ENCODE data around the gene FEM1C. TPM values are rescaled to one million over a fixed set of nuclear protein-coding genes. Genes with fewer than 3 reads are reported as not detected.
A peak's percentile ranks its signal among the peaks of the same experiment; 100 is the strongest.

The FEM1C gene
- total RNA-seq, 2 experiments from 2014 or later: 5.6 to 9.0 TPM

DNA sequence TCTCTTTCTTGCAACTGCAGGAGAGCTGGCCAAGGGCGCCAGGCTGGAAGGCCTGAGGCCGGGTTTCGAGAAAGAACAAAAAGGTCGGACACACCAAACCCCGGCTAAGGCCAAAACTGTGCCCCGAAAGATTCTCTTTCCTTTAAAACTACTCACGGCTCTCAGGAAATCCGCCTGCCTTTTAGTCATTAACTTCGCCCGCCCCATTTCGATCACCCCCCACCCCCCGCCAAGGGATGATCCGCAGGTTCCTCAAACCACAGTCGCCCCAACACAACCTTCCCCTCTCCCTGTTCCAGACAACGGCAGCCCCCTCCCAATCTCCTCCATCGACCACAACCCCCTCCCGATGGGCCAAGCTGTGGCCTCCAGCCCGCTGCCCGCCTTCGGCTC lies 536 bp downstream of the FEM1C start:
- BruUV-seq (replicated peaks): no TSS peak
- peak overlapping the region; percentile 92 for H3K4me2 ChIP-seq (ENCODE audit: low read length)
- H3K9me2 ChIP-seq (ENCODE audit: insufficient read depth, low read length): no peaks in the 10 kb centered on the region
- POLR2A ChIA-PET: interaction anchor here (0.6 to 2.1 kb wide), 9 partner anchors 9 to 799 kb away, joined by 3 to 10 read pairs (median 4); no protein-coding TSS in a partner anchor
- peaks cover 43% of the 10 kb centered on the region for H3K36me3 ChIP-seq (ENCODE audit: insufficient read depth, low read length)
- H3K9me3 ChIP-seq (ENCODE audit: low read length): peaks cover 13% of the 10 kb centered on the region; the same call in 1 of the 2 replicates
- intact Hi-C loops (cut with micrococcal nuclease; ENCODE audit: unreplicated experiment): loop anchor here (1.0 to 5.0 kb wide), 3 partner anchors 82 to 543 kb away; partner anchors contain the start of genes AP3S1, ATG12, COMMD10 and TMED7
- H4K20me1 ChIP-seq (ENCODE audit: insufficient read depth, low read length): peaks cover 40% of the 10 kb centered on the region
- no peak for TF ChIP-seq EZH2phosphoT487 (IDR thresholded peaks at IDR 0.05; ENCODE audit: borderline replicate concordance, low read depth, low read length)
- TF ChIP-seq, protein P1, sequence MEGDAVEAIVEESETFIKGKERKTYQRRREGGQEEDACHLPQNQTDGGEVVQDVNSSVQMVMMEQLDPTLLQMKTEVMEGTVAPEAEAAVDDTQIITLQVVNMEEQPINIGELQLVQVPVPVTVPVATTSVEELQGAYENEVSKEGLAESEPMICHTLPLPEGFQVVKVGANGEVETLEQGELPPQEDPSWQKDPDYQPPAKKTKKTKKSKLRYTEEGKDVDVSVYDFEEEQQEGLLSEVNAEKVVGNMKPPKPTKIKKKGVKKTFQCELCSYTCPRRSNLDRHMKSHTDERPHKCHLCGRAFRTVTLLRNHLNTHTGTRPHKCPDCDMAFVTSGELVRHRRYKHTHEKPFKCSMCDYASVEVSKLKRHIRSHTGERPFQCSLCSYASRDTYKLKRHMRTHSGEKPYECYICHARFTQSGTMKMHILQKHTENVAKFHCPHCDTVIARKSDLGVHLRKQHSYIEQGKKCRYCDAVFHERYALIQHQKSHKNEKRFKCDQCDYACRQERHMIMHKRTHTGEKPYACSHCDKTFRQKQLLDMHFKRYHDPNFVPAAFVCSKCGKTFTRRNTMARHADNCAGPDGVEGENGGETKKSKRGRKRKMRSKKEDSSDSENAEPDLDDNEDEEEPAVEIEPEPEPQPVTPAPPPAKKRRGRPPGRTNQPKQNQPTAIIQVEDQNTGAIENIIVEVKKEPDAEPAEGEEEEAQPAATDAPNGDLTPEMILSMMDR (conservative IDR thresholded peaks at IDR 0.05; ENCODE audit: low read length): no peak
- peak overlapping the region; percentile 79 for H3K27ac ChIP-seq (ENCODE audit: low read depth, low read length, poor library complexity, severe bottlenecking)
- peak overlapping the region; percentile 38; the same call in 1 of the 2 replicates for H2AFZ ChIP-seq (ENCODE audit: low read length)
- H3K4me3 ChIP-seq (ENCODE audit: low read depth, low read length, poor library complexity, severe bottlenecking): peak overlapping the region; percentile 92
- peaks cover 32% of the 10 kb centered on the region for H3K4me1 ChIP-seq (ENCODE audit: insufficient read depth, low read length, poor library complexity, severe bottlenecking)
- CTCF ChIA-PET (ENCODE audit: unreplicated experiment): no interaction called here
- DNase-seq (ENCODE audit: low spot score): peak; percentile 67
- H3K79me2 ChIP-seq (ENCODE audit: insufficient read depth, low read depth, low read length): peaks cover 50% of the 10 kb centered on the region

- ChIA-PET CTCF (ENCODE audit: unreplicated experiment) (interaction anchor here (0.5 to 1.4 kb wide), 2 partner anchors 31 to 299 kb away, joined by 3 to 4 read pairs; no protein-coding TSS in a partner anchor), POLR2A (interaction anchor here (0.6 to 2.1 kb wide), 13 partner anchors 9 to 798 kb away, joined by 3 to 10 read pairs (median 4); no protein-coding TSS in a partner anchor)
- H3K4me1 ChIP-seq (ENCODE audit: insufficient read depth, low read length, poor library complexity, severe bottlenecking): peaks cover 32% of the 10 kb centered on the region
- H3K36me3 ChIP-seq (ENCODE audit: insufficient read depth, low read length): peaks cover 48% of the 10 kb centered on the region
- H3K79me2 ChIP-seq (ENCODE audit: insufficient read depth, low read depth, low read length): peaks cover 55% of the 10 kb centered on the region
- peak overlapping the region; percentile 38; the same call in 1 of the 2 replicates for H2AFZ ChIP-seq (ENCODE audit: low read length)
- H3K4me3 ChIP-seq (ENCODE audit: low read depth, low read length, poor library complexity, severe bottlenecking): peak overlapping the region; percentile 92
- H3K9me2 ChIP-seq (ENCODE audit: insufficient read depth, low read length): no peaks in the 10 kb centered on the region
- peaks cover 13% of the 10 kb centered on the region; the same call in 1 of the 2 replicates for H3K9me3 ChIP-seq (ENCODE audit: low read length)
- no TSS peak for BruUV-seq (replicated peaks)
- H3K4me2 ChIP-seq (ENCODE audit: low read length): peak overlapping the region; percentile 92
- TF ChIP-seq, protein P1 (conservative IDR thresholded peaks at IDR 0.05; ENCODE audit: low read length): no peak
- TF ChIP-seq EZH2phosphoT487 (IDR thresholded peaks at IDR 0.05; ENCODE audit: borderline replicate concordance, low read depth, low read length): no peak
- intact Hi-C loops (cut with micrococcal nuclease; ENCODE audit: unreplicated experiment): loop anchor here (1.0 to 5.0 kb wide), 3 partner anchors 83 to 544 kb away; partner anchors contain the start of genes AP3S1, ATG12, COMMD10 and TMED7
- peak overlapping the region; percentile 79 for H3K27ac ChIP-seq (ENCODE audit: low read depth, low read length, poor library complexity, severe bottlenecking)
- no peak for DNase-seq (ENCODE audit: low spot score)
- H4K20me1 ChIP-seq (ENCODE audit: insufficient read depth, low read length): peaks cover 40% of the 10 kb centered on the region
Measured at GRCh38 chr5:115543365-115544042, 1.1 kb downstream of the FEM1C start.
